WTC11 (cell line): ENCODE measurements around the gene KCTD11. TPM values are rescaled to one million over a fixed set of nuclear protein-coding genes. Genes with fewer than 3 reads are reported as not detected.

Source experiments
- ATAC-seq: fragments of 200-7000 bp; cut with Tn5 transposase; 2 replicates; pipeline ENCODE4 v1.10.0; 2021; ENCODE audit warnings: mild to moderate bottlenecking, moderate library complexity
- Bru-seq: library from RNA; stranded (reverse); fragments of 400-500 nt; gene quantifications from one replicate; lab custom pipeline; 2021; lab: Mats Ljungman, UMichigan
- CTCF ChIA-PET: fragments of 300-600 bp; sonication (Branson Sonifier 250); formaldehyde crosslinking; loops from one replicate; lab custom pipeline; 2021; ENCODE audit warnings: antibody characterized with exemption; lab: Charles Lee
- POLR2A ChIA-PET: fragments of 350-600 bp; sonication (Branson Sonifier 250); formaldehyde crosslinking; loops from one replicate; lab custom pipeline; 2021; ENCODE audit warnings: antibody characterized with exemption; lab: Charles Lee
- DNase-seq: peaks from one replicate; pipeline ENCODE4 v3.0.0; 2021; ENCODE audit warnings: low spot score
- H3K27ac Mint-ChIP-seq: 2 replicates; pipeline ENCODE4 v1.8.0; 2021; ENCODE audit warnings: mixed read lengths
- H3K27me3 Mint-ChIP-seq: 2 replicates; pipeline ENCODE4 v1.8.0; 2021; ENCODE audit warnings: low read depth, mild to moderate bottlenecking, moderate library complexity, mixed read lengths
- H3K36me3 Mint-ChIP-seq: 2 replicates; pipeline ENCODE4 v1.8.0; 2021; ENCODE audit warnings: mixed read lengths
- H3K4me1 Mint-ChIP-seq: 2 replicates; pipeline ENCODE4 v1.8.0; 2022; ENCODE audit warnings: mixed read lengths
- H3K4me3 Mint-ChIP-seq: 2 replicates; pipeline ENCODE4 v1.8.0; 2021; ENCODE audit warnings: mild to moderate bottlenecking, moderate library complexity, mixed read lengths
- H3K9me3 Mint-ChIP-seq: 2 replicates; pipeline ENCODE4 v1.8.0; 2021; ENCODE audit warnings: mixed read lengths
- ATF1 ChIP-seq: sonication (generic); formaldehyde crosslinking; IDR thresholded peaks from 2 replicates; pipeline ENCODE4 v1.8.1; 2023; ENCODE audit warnings: mild to moderate bottlenecking, moderate library complexity, missing genetic modification reagents
- CBFB ChIP-seq: sonication (generic); formaldehyde crosslinking; IDR thresholded peaks from 2 replicates; pipeline ENCODE4 v1.8.1; 2022; ENCODE audit warnings: mild to moderate bottlenecking, low read depth, missing genetic modification reagents
- CREB1 ChIP-seq: sonication (generic); formaldehyde crosslinking; IDR thresholded peaks from 2 replicates; pipeline ENCODE4 v1.8.0; 2023; ENCODE audit warnings: mild to moderate bottlenecking, missing genetic modification reagents
- CREM ChIP-seq: sonication (generic); formaldehyde crosslinking; IDR thresholded peaks from 2 replicates; pipeline ENCODE4 v1.8.1; 2022; ENCODE audit warnings: mild to moderate bottlenecking, missing genetic modification reagents, moderate library complexity
- SP1 ChIP-seq: sonication (generic); formaldehyde crosslinking; conservative IDR thresholded peaks from 2 replicates; pipeline ENCODE4 v1.8.1; 2022; ENCODE audit warnings: missing genetic modification reagents
- TEAD1 ChIP-seq: sonication (generic); formaldehyde crosslinking; IDR thresholded peaks from 2 replicates; pipeline ENCODE4 v1.8.0; 2022; ENCODE audit warnings: mild to moderate bottlenecking, missing genetic modification reagents
- TEAD4 ChIP-seq: sonication (generic); formaldehyde crosslinking; IDR thresholded peaks from 2 replicates; pipeline ENCODE4 v1.8.0; 2022; ENCODE audit warnings: mild to moderate bottlenecking, missing genetic modification reagents
- ZBTB21 ChIP-seq: sonication (generic); formaldehyde crosslinking; IDR thresholded peaks from 2 replicates; pipeline ENCODE4 v1.8.1; 2023; ENCODE audit warnings: mild to moderate bottlenecking, missing genetic modification reagents, borderline replicate concordance
- ZNF219 ChIP-seq: sonication (generic); formaldehyde crosslinking; IDR thresholded peaks from 2 replicates; pipeline ENCODE4 v1.8.0; 2023; ENCODE audit warnings: missing genetic modification reagents, mild to moderate bottlenecking, borderline replicate concordance
- ZNF263 ChIP-seq: sonication (generic); formaldehyde crosslinking; IDR thresholded peaks from 2 replicates; pipeline ENCODE4 v1.8.1; 2022; ENCODE audit warnings: low read depth, mild to moderate bottlenecking, moderate library complexity, missing genetic modification reagents
- long read RNA-seq, 3 experiments: library from RNA in 1 of 3; library from capped mRNA in 1 of 3; library from polyadenylated mRNA in 1 of 3; unstranded in 2 of 3; stranded (forward) in 1 of 3; transcript quantifications; one replicate each; pipeline ENCODE4 v2.0.0, GENCODE V29; 2021
- total RNA-seq: library from RNA; stranded (reverse); gene quantifications from 3 replicates; pipeline ENCODE4 v1.2.3, GENCODE V29; 2021
- TF ChIP-seq, protein P1 (sequence below): sonication (generic); formaldehyde crosslinking; IDR thresholded peaks from 2 replicates; pipeline ENCODE4 v1.8.0; 2022; ENCODE audit warnings: mild to moderate bottlenecking, missing genetic modification reagents
- TF ChIP-seq, protein P2 (sequence below): sonication (generic); formaldehyde crosslinking; IDR thresholded peaks from 2 replicates; pipeline ENCODE4 v1.8.0; 2023; ENCODE audit warnings: missing genetic modification reagents, mild to moderate bottlenecking, borderline replicate concordance
- TF ChIP-seq, protein P3 (sequence below): sonication (generic); formaldehyde crosslinking; IDR thresholded peaks from 2 replicates; pipeline ENCODE4 v1.8.0; 2023; ENCODE audit warnings: missing genetic modification reagents
- TF ChIP-seq, protein P4 (sequence below): sonication (generic); formaldehyde crosslinking; IDR thresholded peaks from 2 replicates; pipeline ENCODE4 v1.8.1; 2023; ENCODE audit warnings: mild to moderate bottlenecking, missing genetic modification reagents, moderate library complexity
- TF ChIP-seq, protein P5 (sequence below): sonication (generic); formaldehyde crosslinking; IDR thresholded peaks from 2 replicates; pipeline ENCODE4 v1.8.1; 2022; ENCODE audit warnings: low read depth, mild to moderate bottlenecking, moderate library complexity, missing genetic modification reagents, borderline replicate concordance
- TF ChIP-seq, protein P6 (sequence below): sonication (generic); formaldehyde crosslinking; IDR thresholded peaks from 2 replicates; pipeline ENCODE4 v1.8.0; 2022; ENCODE audit warnings: missing genetic modification reagents
- TF ChIP-seq, protein P7 (sequence below): sonication (generic); formaldehyde crosslinking; IDR thresholded peaks from 2 replicates; pipeline ENCODE4 v1.8.0; 2022; ENCODE audit warnings: mild to moderate bottlenecking, missing genetic modification reagents

KCTD11 gene
- total RNA-seq (8.1 to 9.0 TPM (median 8.2 TPM) in 3 replicates), Bru-seq, nascent RNA (percentile 55 among the genes with signal in this experiment)
- long read RNA-seq, experiment 1, transcript KCTD11-201 (1 exons, 2,783 nt), result major isoform, 21 of 25 reads
- long read RNA-seq, experiment 1, partial matches to known transcripts, result 0 of 25 reads
- long read RNA-seq, experiment 1, other reads (novel, unspliced or antisense), result 0 of 25 reads
- long read RNA-seq, experiment 2, transcript KCTD11-201 (1 exons, 2,783 nt), result major isoform, 6 of 6 reads
- long read RNA-seq, experiment 2, partial matches to known transcripts, result 0 of 6 reads
- long read RNA-seq, experiment 2, other reads (novel, unspliced or antisense), result 0 of 6 reads
- long read RNA-seq, experiment 3, partial matches to known transcripts, result 0 of 2 reads
- long read RNA-seq, experiment 3, other reads (novel, unspliced or antisense), result 0 of 2 reads

DNA sequence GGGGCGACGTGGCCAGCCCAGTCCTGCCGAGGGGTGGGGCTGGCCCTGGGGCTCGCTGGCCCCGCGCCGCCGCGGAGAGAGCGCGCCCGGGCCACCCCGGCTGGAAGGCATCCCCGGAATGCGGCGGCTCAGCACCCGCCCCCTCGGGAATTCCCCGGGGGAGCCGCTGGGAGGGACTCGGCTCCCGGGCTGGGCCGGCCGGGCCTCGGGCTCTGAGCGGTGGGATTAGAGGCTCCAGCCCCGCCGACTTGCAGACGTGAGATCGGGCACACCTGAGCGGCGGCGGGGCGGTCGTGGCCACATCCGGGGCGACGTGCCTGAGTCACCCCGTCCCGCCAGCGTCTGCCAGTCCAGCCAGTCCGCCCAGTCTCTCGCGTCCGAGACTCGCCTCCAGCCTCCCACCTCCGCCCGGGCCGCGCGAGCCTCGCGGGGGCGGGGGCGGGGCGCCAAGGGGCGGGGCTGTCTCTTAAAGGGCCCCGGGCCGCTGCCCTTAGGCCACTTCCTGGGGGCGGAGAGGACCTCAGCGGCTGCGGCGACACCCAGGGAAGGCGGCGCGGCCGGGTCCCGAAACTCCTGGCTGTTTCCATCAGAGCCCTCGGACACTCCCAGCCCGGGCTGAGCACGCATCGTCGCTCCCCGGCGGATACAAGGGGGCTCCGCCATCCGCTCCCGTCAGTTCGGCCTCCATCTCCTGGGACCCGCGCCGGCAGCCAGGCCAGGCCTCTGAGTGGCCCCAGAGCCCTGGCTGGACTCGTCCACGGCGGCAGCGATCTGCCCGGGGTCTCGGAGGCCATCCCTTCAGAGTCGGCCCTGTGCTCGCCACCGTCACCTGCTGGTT lies at the start of gene KCTD11:
TSS of gene KCTD11 (plus strand) at position 498 of the 838 bp plus-strand sequence.
- peak within 1 kb of the TSS; percentile 60; the same call in 1 of the 2 replicates for H3K27ac Mint-ChIP-seq
- CTCF ChIA-PET, result interaction anchor here (0.6 to 6.6 kb wide), 16 partner anchors 15 to 299 kb away, joined by 3 to 69 read pairs (median 6); partner anchors contain the start of genes ACAP1, NEURL4, TMEM102 and TMEM256
- H3K27me3 Mint-ChIP-seq, result peaks cover 7% of the 10 kb centered on the region
- H3K36me3 Mint-ChIP-seq, result no peaks in the 10 kb centered on the region
- H3K9me3 Mint-ChIP-seq, result no peaks in the 10 kb centered on the region
- H3K4me3 Mint-ChIP-seq, result peak within 1 kb of the TSS; percentile 81
- POLR2A ChIA-PET, result interaction anchor here (1.0 to 4.5 kb wide), 4 partner anchors 15 to 85 kb away, joined by 3 to 22 read pairs (median 5); partner anchors contain the start of genes ACAP1 and TMEM256
- H3K4me1 Mint-ChIP-seq, result peaks cover 33% of the 10 kb centered on the region
- DNase-seq (peak; percentile 89), ATAC-seq (peak; percentile 38)
- TF ChIP-seq CREB1 (CRISPR knock-in tag) (no peak), ATF1 (CRISPR knock-in tag) (no peak), TEAD4 (CRISPR knock-in tag) (peak; percentile 71; the same call in 1 of the 2 replicates), CBFB (CRISPR knock-in tag) (no peak), ZNF219 (CRISPR knock-in tag) (peak; percentile 12; the same call in 1 of the 2 replicates), CREM (CRISPR knock-in tag) (peak; percentile 2; the same call in 1 of the 2 replicates), SP1 (CRISPR knock-in tag) (peak; percentile 68), ZBTB21 (CRISPR knock-in tag) (0 out of 2 replicates have a peak, but pooled peaks have one; percentile 25), ZNF263 (CRISPR knock-in tag) (no peak), TEAD1 (CRISPR knock-in tag) (0 out of 2 replicates have a peak, but pooled peaks have one; percentile 24)
- TF ChIP-seq, protein P1, sequence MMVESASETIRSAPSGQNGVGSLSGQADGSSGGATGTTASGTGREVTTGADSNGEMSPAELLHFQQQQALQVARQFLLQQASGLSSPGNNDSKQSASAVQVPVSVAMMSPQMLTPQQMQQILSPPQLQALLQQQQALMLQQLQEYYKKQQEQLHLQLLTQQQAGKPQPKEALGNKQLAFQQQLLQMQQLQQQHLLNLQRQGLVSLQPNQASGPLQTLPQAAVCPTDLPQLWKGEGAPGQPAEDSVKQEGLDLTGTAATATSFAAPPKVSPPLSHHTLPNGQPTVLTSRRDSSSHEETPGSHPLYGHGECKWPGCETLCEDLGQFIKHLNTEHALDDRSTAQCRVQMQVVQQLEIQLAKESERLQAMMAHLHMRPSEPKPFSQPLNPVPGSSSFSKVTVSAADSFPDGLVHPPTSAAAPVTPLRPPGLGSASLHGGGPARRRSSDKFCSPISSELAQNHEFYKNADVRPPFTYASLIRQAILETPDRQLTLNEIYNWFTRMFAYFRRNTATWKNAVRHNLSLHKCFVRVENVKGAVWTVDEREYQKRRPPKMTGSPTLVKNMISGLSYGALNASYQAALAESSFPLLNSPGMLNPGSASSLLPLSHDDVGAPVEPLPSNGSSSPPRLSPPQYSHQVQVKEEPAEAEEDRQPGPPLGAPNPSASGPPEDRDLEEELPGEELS (CRISPR knock-in tag), result peak; percentile 32; the same call in 1 of the 2 replicates
- TF ChIP-seq, protein P2, sequence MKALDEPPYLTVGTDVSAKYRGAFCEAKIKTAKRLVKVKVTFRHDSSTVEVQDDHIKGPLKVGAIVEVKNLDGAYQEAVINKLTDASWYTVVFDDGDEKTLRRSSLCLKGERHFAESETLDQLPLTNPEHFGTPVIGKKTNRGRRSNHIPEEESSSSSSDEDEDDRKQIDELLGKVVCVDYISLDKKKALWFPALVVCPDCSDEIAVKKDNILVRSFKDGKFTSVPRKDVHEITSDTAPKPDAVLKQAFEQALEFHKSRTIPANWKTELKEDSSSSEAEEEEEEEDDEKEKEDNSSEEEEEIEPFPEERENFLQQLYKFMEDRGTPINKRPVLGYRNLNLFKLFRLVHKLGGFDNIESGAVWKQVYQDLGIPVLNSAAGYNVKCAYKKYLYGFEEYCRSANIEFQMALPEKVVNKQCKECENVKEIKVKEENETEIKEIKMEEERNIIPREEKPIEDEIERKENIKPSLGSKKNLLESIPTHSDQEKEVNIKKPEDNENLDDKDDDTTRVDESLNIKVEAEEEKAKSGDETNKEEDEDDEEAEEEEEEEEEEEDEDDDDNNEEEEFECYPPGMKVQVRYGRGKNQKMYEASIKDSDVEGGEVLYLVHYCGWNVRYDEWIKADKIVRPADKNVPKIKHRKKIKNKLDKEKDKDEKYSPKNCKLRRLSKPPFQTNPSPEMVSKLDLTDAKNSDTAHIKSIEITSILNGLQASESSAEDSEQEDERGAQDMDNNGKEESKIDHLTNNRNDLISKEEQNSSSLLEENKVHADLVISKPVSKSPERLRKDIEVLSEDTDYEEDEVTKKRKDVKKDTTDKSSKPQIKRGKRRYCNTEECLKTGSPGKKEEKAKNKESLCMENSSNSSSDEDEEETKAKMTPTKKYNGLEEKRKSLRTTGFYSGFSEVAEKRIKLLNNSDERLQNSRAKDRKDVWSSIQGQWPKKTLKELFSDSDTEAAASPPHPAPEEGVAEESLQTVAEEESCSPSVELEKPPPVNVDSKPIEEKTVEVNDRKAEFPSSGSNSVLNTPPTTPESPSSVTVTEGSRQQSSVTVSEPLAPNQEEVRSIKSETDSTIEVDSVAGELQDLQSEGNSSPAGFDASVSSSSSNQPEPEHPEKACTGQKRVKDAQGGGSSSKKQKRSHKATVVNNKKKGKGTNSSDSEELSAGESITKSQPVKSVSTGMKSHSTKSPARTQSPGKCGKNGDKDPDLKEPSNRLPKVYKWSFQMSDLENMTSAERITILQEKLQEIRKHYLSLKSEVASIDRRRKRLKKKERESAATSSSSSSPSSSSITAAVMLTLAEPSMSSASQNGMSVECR (CRISPR knock-in tag), result peak; percentile 43; the same call in 1 of the 2 replicates
- TF ChIP-seq, protein P3, sequence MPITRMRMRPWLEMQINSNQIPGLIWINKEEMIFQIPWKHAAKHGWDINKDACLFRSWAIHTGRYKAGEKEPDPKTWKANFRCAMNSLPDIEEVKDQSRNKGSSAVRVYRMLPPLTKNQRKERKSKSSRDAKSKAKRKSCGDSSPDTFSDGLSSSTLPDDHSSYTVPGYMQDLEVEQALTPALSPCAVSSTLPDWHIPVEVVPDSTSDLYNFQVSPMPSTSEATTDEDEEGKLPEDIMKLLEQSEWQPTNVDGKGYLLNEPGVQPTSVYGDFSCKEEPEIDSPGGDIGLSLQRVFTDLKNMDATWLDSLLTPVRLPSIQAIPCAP (CRISPR knock-in tag), result no peak
- TF ChIP-seq, protein P4, sequence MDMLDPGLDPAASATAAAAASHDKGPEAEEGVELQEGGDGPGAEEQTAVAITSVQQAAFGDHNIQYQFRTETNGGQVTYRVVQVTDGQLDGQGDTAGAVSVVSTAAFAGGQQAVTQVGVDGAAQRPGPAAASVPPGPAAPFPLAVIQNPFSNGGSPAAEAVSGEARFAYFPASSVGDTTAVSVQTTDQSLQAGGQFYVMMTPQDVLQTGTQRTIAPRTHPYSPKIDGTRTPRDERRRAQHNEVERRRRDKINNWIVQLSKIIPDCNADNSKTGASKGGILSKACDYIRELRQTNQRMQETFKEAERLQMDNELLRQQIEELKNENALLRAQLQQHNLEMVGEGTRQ (CRISPR knock-in tag), result no peak
- TF ChIP-seq, protein P5, sequence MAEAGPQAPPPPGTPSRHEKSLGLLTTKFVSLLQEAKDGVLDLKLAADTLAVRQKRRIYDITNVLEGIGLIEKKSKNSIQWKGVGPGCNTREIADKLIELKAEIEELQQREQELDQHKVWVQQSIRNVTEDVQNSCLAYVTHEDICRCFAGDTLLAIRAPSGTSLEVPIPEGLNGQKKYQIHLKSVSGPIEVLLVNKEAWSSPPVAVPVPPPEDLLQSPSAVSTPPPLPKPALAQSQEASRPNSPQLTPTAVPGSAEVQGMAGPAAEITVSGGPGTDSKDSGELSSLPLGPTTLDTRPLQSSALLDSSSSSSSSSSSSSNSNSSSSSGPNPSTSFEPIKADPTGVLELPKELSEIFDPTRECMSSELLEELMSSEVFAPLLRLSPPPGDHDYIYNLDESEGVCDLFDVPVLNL, result peak; percentile 35; the same call in 1 of the 2 replicates
- TF ChIP-seq, protein P6, sequence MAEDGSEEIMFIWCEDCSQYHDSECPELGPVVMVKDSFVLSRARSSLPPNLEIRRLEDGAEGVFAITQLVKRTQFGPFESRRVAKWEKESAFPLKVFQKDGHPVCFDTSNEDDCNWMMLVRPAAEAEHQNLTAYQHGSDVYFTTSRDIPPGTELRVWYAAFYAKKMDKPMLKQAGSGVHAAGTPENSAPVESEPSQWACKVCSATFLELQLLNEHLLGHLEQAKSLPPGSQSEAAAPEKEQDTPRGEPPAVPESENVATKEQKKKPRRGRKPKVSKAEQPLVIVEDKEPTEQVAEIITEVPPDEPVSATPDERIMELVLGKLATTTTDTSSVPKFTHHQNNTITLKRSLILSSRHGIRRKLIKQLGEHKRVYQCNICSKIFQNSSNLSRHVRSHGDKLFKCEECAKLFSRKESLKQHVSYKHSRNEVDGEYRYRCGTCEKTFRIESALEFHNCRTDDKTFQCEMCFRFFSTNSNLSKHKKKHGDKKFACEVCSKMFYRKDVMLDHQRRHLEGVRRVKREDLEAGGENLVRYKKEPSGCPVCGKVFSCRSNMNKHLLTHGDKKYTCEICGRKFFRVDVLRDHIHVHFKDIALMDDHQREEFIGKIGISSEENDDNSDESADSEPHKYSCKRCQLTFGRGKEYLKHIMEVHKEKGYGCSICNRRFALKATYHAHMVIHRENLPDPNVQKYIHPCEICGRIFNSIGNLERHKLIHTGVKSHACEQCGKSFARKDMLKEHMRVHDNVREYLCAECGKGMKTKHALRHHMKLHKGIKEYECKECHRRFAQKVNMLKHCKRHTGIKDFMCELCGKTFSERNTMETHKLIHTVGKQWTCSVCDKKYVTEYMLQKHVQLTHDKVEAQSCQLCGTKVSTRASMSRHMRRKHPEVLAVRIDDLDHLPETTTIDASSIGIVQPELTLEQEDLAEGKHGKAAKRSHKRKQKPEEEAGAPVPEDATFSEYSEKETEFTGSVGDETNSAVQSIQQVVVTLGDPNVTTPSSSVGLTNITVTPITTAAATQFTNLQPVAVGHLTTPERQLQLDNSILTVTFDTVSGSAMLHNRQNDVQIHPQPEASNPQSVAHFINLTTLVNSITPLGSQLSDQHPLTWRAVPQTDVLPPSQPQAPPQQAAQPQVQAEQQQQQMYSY, result 0 out of 2 replicates have a peak, but pooled peaks have one; percentile 19
- TF ChIP-seq, protein P7, sequence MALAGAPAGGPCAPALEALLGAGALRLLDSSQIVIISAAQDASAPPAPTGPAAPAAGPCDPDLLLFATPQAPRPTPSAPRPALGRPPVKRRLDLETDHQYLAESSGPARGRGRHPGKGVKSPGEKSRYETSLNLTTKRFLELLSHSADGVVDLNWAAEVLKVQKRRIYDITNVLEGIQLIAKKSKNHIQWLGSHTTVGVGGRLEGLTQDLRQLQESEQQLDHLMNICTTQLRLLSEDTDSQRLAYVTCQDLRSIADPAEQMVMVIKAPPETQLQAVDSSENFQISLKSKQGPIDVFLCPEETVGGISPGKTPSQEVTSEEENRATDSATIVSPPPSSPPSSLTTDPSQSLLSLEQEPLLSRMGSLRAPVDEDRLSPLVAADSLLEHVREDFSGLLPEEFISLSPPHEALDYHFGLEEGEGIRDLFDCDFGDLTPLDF (CRISPR knock-in tag), result no peak
